ENCODE measurements around the gene HIVEP2. TPM values are rescaled to one million over a fixed set of nuclear protein-coding genes. Genes with fewer than 3 reads are reported as not detected.

The HIVEP2 gene
- polyA plus RNA-seq, 1 donor, result 10.5 TPM

DNA sequence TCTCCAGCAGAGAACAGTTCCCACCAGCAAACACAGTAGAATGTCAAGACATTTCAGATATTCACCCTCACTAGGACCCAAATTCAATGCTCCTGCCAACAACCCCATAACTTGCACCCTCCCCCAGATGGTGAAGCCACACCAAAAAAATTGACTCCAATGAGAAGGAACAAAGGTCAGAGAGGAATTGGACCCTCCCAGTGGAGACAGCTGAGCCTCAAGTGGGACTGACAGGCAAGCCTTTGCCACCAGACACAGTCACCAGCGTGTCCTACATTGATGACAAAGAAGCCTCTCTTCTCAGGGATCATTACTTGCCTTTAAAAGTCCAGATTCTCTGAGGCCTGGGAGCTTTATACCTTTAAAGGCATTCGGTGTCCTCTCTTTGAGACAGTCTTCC, 64.8 kb downstream of the HIVEP2 start:
- no peaks in the 10 kb centered on the region for H3K36me3 ChIP-seq (ENCODE audit: control insufficient read depth, insufficient read depth, low read length)
- H3K27ac ChIP-seq (ENCODE audit: low read length), result no peak overlapping the region
- WGBS (ENCODE audit: insufficient coverage, low lambda C conversion rate), result 100% methylated on average over 1 of the region's 2 CpGs
- H3K4me1 ChIP-seq (ENCODE audit: control insufficient read depth, insufficient read depth, low read length), result peaks cover 15% of the 10 kb centered on the region
- no peak overlapping the region for H3K4me3 ChIP-seq (ENCODE audit: low read length)
- DNase-seq, result no peak
- no peaks in the 10 kb centered on the region for H3K27me3 ChIP-seq (ENCODE audit: control insufficient read depth, insufficient read depth, low read length)
- peaks cover 3% of the 10 kb centered on the region for H3K9me3 ChIP-seq (ENCODE audit: control insufficient read depth, low read depth, low read length)

DNA sequence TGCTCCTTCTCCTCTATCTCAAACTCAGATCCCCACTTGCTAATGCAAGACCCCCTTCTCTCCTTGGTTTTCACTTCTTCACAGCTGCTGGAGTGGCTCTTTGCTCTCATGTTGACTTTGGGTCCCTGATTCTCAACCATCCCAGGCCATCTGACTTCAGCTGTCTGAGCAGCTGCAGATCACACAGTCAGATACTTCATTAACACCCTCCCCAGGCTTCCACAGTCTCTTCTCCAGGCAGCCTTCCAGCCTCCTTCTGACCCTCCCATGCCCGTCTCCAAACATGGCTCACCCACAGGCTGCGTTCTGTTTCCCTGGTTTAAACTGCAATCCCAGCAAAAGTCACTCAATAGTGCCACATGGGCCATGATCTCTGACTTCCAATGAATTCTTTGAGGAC, 65.4 kb downstream of the HIVEP2 start:
- H3K36me3 ChIP-seq (ENCODE audit: control insufficient read depth, insufficient read depth, low read length), result no peaks in the 10 kb centered on the region

DNA sequence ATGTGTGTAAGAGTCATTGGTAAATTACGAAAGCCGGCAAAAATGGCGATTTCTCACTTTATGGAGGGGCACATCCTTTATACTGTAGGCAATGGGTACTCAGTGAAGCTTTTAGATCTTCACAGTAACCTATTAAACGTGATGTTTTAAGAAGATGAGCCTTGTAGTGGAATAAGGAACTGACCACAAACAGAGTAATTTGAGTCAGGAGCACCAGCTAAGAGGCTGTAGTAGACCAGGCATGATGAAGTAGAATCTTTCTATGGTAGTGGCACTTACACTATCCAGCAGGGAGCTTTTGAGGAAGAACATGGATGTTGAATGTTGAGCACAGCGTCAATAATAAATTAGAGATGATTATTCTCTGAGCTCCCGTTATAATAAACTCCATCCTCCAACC, 65.9 kb downstream of the HIVEP2 start:
- no peaks in the 10 kb centered on the region for H3K36me3 ChIP-seq (ENCODE audit: control insufficient read depth, insufficient read depth, low read length)
- peaks cover 18% of the 10 kb centered on the region for H3K4me1 ChIP-seq (ENCODE audit: control insufficient read depth, insufficient read depth, low read length)
- H3K9me3 ChIP-seq (ENCODE audit: control insufficient read depth, low read depth, low read length), result peaks cover 3% of the 10 kb centered on the region
- no peak overlapping the region for H3K4me3 ChIP-seq (ENCODE audit: low read length)
- H3K27me3 ChIP-seq (ENCODE audit: control insufficient read depth, insufficient read depth, low read length), result no peaks in the 10 kb centered on the region
- no CpG with 5 or more reads among the region's 6 CpGs for WGBS (ENCODE audit: insufficient coverage, low lambda C conversion rate)
- H3K27ac ChIP-seq (ENCODE audit: low read length), result no peak overlapping the region
- no peak for DNase-seq

More for the DNA sequence above, 65.4 kb downstream of the HIVEP2 start:
- Histone ChIP-seq H3K4me3 (ENCODE audit: low read length) (no peak overlapping the region), H3K27ac (ENCODE audit: low read length) (no peak overlapping the region), H3K27me3 (ENCODE audit: control insufficient read depth, insufficient read depth, low read length) (no peaks in the 10 kb centered on the region), H3K9me3 (ENCODE audit: control insufficient read depth, low read depth, low read length) (peaks cover 3% of the 10 kb centered on the region), H3K4me1 (ENCODE audit: control insufficient read depth, insufficient read depth, low read length) (peaks cover 19% of the 10 kb centered on the region)
- no CpG with 5 or more reads among the region's 2 CpGs for WGBS (ENCODE audit: insufficient coverage, low lambda C conversion rate)
- no peak for DNase-seq

DNA sequence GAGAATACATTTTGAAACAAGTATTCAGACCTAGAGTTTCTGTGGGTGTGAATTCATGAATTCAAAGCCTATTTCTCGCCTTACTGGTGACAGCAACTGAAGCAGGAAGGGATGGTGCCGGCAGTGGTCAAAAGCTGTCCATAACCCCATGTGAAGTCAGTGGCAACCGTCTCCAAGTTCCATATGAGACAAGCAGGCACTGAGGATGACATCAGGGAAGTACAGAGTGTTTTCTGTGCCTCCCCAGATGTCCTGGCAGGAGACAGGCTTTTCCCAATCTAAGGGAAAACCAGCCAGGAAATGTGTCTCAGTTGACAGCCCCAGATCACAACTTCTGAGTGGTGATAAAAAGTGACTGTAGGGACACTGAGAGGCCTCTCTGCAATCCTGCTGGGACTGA, 66.6 kb downstream of the HIVEP2 start:
- Histone ChIP-seq H3K4me1 (ENCODE audit: control insufficient read depth, insufficient read depth, low read length) (peaks cover 18% of the 10 kb centered on the region), H3K27me3 (ENCODE audit: control insufficient read depth, insufficient read depth, low read length) (no peaks in the 10 kb centered on the region), H3K9me3 (ENCODE audit: control insufficient read depth, low read depth, low read length) (peaks cover 3% of the 10 kb centered on the region), H3K27ac (ENCODE audit: low read length) (no peak overlapping the region), H3K4me3 (ENCODE audit: low read length) (no peak overlapping the region), H3K36me3 (ENCODE audit: control insufficient read depth, insufficient read depth, low read length) (no peaks in the 10 kb centered on the region)
- no CpG with 5 or more reads among the region's 3 CpGs for WGBS (ENCODE audit: insufficient coverage, low lambda C conversion rate)
- DNase-seq, result no peak

DNA sequence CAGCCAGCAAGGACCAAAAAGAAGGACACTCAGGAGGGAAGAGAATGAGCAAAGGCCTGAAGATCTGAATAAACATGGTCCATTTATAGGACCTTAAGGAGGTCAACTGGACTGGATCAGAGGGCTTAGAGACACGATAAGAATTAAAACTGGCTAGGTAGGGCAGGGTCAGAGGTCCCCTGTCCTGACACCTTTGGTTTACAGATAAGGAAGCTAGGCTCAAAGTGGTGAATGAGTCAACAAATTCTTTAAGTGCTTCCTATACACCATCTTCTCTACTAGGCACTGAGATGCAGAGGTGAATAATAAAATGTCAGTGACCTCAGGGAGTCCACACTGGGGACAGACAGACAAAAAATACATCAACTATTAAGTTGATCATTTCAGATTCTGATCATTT, 70.3 kb downstream of the HIVEP2 start:
- H3K27ac ChIP-seq (ENCODE audit: low read length), result peak overlapping the region; percentile 29
- H3K27me3 ChIP-seq (ENCODE audit: control insufficient read depth, insufficient read depth, low read length), result no peaks in the 10 kb centered on the region
- peaks cover 3% of the 10 kb centered on the region for H3K9me3 ChIP-seq (ENCODE audit: control insufficient read depth, low read depth, low read length)
- no peaks in the 10 kb centered on the region for H3K36me3 ChIP-seq (ENCODE audit: control insufficient read depth, insufficient read depth, low read length)
- peak in 1 of 2 donors; percentile 40 for DNase-seq
- peaks cover 17% of the 10 kb centered on the region for H3K4me1 ChIP-seq (ENCODE audit: control insufficient read depth, insufficient read depth, low read length)
- no CpG with 5 or more reads among the region's 1 CpG for WGBS (ENCODE audit: insufficient coverage, low lambda C conversion rate)
- H3K4me3 ChIP-seq (ENCODE audit: low read length), result no peak overlapping the region

DNA sequence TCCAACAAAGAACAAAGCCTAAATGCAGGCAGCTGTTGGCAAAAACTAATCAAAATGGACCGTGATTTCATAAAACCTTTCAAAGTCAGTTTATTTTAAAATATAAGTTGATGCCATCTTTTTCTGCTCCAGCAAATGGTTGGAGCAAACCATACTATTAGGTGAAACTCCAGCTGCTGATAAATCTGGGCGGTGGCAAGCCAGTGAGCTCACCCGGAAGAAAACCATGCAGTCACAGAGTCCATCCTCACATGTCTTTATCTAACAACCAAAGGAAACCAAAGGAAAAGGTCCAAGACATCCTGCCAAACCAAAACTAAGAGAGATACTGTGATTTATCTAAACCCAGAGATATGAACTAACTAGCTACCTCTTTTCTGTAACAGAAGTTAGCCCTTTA, 72.6 kb downstream of the HIVEP2 start:
- no CpG with 5 or more reads among the region's 3 CpGs for WGBS (ENCODE audit: insufficient coverage, low lambda C conversion rate)
- Histone ChIP-seq H3K9me3 (ENCODE audit: control insufficient read depth, low read depth, low read length) (no peaks in the 10 kb centered on the region), H3K27me3 (ENCODE audit: control insufficient read depth, insufficient read depth, low read length) (no peaks in the 10 kb centered on the region), H3K36me3 (ENCODE audit: control insufficient read depth, insufficient read depth, low read length) (no peaks in the 10 kb centered on the region), H3K4me3 (ENCODE audit: low read length) (peak overlapping the region; percentile 1), H3K27ac (ENCODE audit: low read length) (peak overlapping the region; percentile 87), H3K4me1 (ENCODE audit: control insufficient read depth, insufficient read depth, low read length) (peaks cover 17% of the 10 kb centered on the region)
- peak; percentile 82 to 91 for DNase-seq

DNA sequence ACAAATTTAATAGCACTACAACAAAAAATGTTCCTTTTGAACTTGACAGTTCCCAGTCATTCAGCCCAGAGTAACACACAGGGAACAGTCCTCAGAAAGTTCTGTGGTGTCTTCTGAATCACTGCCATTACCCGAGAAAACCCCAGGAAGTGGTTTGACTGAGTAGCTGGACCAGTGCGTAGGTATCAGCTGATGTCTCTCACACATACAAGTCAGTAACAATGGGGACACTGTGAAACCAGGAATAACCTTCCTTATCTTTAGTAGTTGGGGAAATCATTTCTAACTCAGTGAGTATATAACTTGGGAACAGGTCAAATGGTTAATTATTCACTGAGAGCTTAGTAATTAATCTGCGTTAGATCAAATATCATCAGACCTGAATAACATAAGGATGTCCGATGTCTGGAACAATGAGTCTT, 73.1 kb downstream of the HIVEP2 start:
- no peaks in the 10 kb centered on the region for H3K36me3 ChIP-seq (ENCODE audit: control insufficient read depth, insufficient read depth, low read length)
- peak; percentile 79 to 90 for DNase-seq
- H3K4me1 ChIP-seq (ENCODE audit: control insufficient read depth, insufficient read depth, low read length), result peaks cover 17% of the 10 kb centered on the region
- H3K4me3 ChIP-seq (ENCODE audit: low read length), result peak overlapping the region; percentile 1
- H3K27me3 ChIP-seq (ENCODE audit: control insufficient read depth, insufficient read depth, low read length), result no peaks in the 10 kb centered on the region
- no peaks in the 10 kb centered on the region for H3K9me3 ChIP-seq (ENCODE audit: control insufficient read depth, low read depth, low read length)
- no CpG with 5 or more reads among the region's 4 CpGs for WGBS (ENCODE audit: insufficient coverage, low lambda C conversion rate)
- peak overlapping the region; percentile 87 for H3K27ac ChIP-seq (ENCODE audit: low read length)

DNA sequence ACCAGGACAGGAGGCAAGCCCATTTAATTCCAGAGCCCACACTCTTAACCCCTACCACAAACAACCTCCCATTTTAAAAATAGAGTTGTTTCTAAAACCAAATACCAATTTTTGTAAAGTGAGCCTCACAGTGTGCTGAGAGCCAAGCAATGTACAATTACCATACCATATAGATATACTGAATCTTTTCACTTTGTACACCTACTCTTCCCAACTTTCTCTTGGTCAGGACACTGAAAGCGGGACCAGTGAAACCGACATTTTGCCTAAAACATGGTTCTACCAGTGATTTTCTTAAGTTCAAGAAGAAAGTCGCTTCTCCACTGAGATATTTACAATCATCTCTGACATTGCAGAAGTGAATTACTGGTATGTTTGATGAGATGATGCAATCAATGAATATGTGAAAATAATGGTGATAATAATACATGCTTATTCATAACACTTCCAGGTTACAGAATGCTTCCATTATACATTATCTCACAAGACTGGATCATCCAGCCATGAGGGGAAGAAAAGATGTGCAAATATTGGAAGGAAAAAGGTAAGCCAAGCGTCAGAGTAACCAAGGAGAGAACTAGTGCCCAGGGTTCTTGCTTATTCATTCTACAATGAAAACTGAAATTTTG, 74.1 kb downstream of the HIVEP2 start:
- no peak overlapping the region for H3K27ac ChIP-seq (ENCODE audit: low read length)

DNA sequence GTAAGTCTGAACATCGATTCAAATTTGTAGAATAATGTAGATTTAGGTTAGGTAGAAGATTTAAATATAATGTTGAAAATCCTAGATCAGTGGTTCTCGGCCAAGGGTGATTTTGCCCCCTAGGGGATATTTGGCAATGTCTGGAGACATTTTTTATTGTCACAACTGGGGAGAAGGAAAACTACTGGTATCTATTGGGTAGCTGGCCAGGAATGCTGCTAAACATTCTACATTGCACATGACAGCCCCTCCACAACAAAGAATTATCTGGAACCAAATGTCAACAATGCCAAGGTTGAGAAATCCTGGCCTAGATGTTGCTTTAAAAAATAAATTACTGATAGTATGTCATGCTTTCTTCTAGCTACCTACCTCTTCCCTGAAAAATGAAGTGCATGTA, 76.1 kb downstream of the HIVEP2 start:
- WGBS (ENCODE audit: insufficient coverage, low lambda C conversion rate), result 100% methylated on average over 1 of the region's 2 CpGs
- H3K4me1 ChIP-seq (ENCODE audit: control insufficient read depth, insufficient read depth, low read length), result peaks cover 11% of the 10 kb centered on the region

More for the DNA sequence above, 74.1 kb downstream of the HIVEP2 start:
- Histone ChIP-seq H3K4me3 (ENCODE audit: low read length) (no peak overlapping the region), H3K36me3 (ENCODE audit: control insufficient read depth, insufficient read depth, low read length) (no peaks in the 10 kb centered on the region), H3K9me3 (ENCODE audit: control insufficient read depth, low read depth, low read length) (no peaks in the 10 kb centered on the region), H3K4me1 (ENCODE audit: control insufficient read depth, insufficient read depth, low read length) (peaks cover 17% of the 10 kb centered on the region), H3K27me3 (ENCODE audit: control insufficient read depth, insufficient read depth, low read length) (no peaks in the 10 kb centered on the region)
- WGBS (ENCODE audit: insufficient coverage, low lambda C conversion rate), result 100% methylated on average over 3 of the region's 4 CpGs
- no peak for DNase-seq

DNA sequence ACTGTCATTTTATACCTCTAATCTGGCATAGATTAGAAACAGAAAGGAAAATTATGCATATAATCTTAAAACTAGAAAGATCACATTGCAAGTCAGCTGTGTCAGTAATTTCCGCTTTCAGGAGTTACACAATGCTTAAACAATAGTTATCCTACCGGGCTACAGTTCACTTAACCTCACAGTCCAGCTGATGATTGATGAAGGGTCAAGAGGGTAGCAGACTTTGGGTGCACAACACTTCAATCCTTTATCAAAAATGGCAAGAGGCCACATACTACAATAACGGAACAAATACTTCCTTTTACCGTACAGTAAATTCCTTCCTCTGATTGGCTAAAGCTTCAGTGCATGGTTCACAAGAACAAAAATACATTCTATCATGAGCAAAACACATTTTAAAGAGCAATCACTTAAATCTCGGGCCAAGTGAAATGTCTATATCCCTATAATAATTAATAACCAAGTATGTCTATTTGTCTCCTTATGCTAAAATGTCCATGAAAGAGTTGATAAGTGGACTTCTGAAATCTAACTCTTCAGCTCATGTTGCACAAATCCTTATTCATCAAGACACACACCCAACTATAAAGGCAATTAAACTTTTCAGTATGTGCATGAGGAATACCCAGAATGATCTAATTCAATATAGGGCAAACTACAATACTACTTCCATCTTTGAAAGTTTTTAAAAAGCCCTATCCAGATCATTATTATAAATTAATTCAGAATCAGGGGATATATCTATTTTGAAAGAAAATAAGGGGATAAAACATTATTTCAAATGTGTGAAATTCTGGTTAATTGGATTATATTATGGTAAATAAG, 76.8 kb downstream of the HIVEP2 start:
- no CpG with 5 or more reads among the region's 5 CpGs for WGBS (ENCODE audit: insufficient coverage, low lambda C conversion rate)
- peak in 1 of 2 donors; percentile 70 for DNase-seq
- H3K36me3 ChIP-seq (ENCODE audit: control insufficient read depth, insufficient read depth, low read length), result no peaks in the 10 kb centered on the region
- H3K9me3 ChIP-seq (ENCODE audit: control insufficient read depth, low read depth, low read length), result no peaks in the 10 kb centered on the region
- H3K27ac ChIP-seq (ENCODE audit: low read length), result peak overlapping the region; percentile 25
- H3K4me1 ChIP-seq (ENCODE audit: control insufficient read depth, insufficient read depth, low read length), result peaks cover 10% of the 10 kb centered on the region
- H3K4me3 ChIP-seq (ENCODE audit: low read length), result no peak overlapping the region
- H3K27me3 ChIP-seq (ENCODE audit: control insufficient read depth, insufficient read depth, low read length), result no peaks in the 10 kb centered on the region

More for the DNA sequence above, 76.1 kb downstream of the HIVEP2 start:
- Histone ChIP-seq H3K27ac (ENCODE audit: low read length) (no peak overlapping the region), H3K27me3 (ENCODE audit: control insufficient read depth, insufficient read depth, low read length) (no peaks in the 10 kb centered on the region), H3K9me3 (ENCODE audit: control insufficient read depth, low read depth, low read length) (no peaks in the 10 kb centered on the region), H3K4me3 (ENCODE audit: low read length) (no peak overlapping the region), H3K36me3 (ENCODE audit: control insufficient read depth, insufficient read depth, low read length) (no peaks in the 10 kb centered on the region)
- DNase-seq, result no peak

Data from large intestine (tissue), 3 donors.